GM21717 (cell line): Measurements from ENCODE around the gene R3HCC1L.

ENCODE experiments used
- ATAC-seq: cut with Tn5 transposase; IDR thresholded peaks from one replicate; pipeline ENCODE4 v1.9.1; 2021; ENCODE audit warnings: mild to moderate bottlenecking, moderate library complexity; ENCODE audit not compliant: unreplicated experiment

Gene R3HCC1L

GRCh38 chr10:98270786-98271185 is 136.3 kb downstream of the R3HCC1L start:
- ATAC-seq = no peak

- ATAC-seq = no peak
Observed at GRCh38 chr10:98272245-98272644, 137.8 kb downstream of the R3HCC1L start.

- no peak for ATAC-seq
Observed at GRCh38 chr10:98272656-98273055, 138.2 kb downstream of the R3HCC1L start.

GRCh38 chr10:98273057-98273850 is 138.8 kb downstream of the R3HCC1L start:
- no peak for ATAC-seq

- ATAC-seq = no peak
Observed at GRCh38 chr10:98274562-98274961, 140.1 kb downstream of the R3HCC1L start.

GRCh38 chr10:98276311-98276710 is 141.9 kb downstream of the R3HCC1L start:
- ATAC-seq = no peak

GRCh38 chr10:98285416-98285815 is 151.0 kb downstream of the R3HCC1L start:
- ATAC-seq = no peak

GRCh38 chr10:98286419-98286818 is 152.0 kb downstream of the R3HCC1L start:
- no peak for ATAC-seq

GRCh38 chr10:98287321-98287720 is 152.9 kb downstream of the R3HCC1L start:
- no peak for ATAC-seq

- no peak for ATAC-seq
Observed at GRCh38 chr10:98289802-98290209, 155.3 kb downstream of the R3HCC1L start.

GRCh38 chr10:98292971-98293370 is 158.5 kb downstream of the R3HCC1L start:
- no peak for ATAC-seq

GRCh38 chr10:98293550-98294269 is 159.3 kb downstream of the R3HCC1L start:
- no peak for ATAC-seq

- ATAC-seq = no peak
Observed at GRCh38 chr10:98294270-98294627, 159.8 kb downstream of the R3HCC1L start.
